Body of pancreas (tissue), 4 donors: Measurements from ENCODE around the gene HMCN1. TPM values are rescaled to one million over a fixed set of nuclear protein-coding genes. Genes with fewer than 3 reads are reported as not detected.

Experiments
- ATAC-seq: fragments of 150-250 bp; one replicate; pipeline ENCODE4 v1.9.1; 2016
- DNase-seq, 4 donors: peaks; one replicate each; pipeline ENCODE4 v3.0.0-alpha.2; 2019
- H3K27ac ChIP-seq, 4 donors: fragments of 200-600 bp; sonication (generic); 1 replicate in 3 of 4; 2 replicates in 1 of 4; pipeline versions ENCODE4 v1.5.1 to v1.6.1; 2016 to 2019; ENCODE audit warnings: mild to moderate bottlenecking in 1 of 4, mixed read lengths in 1 of 4, moderate library complexity in 1 of 4
- H3K27me3 ChIP-seq, 2 donors: fragments of 200-600 bp; sonication (generic); one replicate each; pipeline ENCODE4 v1.6.0; 2016; ENCODE audit warnings: mild to moderate bottlenecking in 1 of 2
- H3K36me3 ChIP-seq, 2 donors: fragments of 200-600 bp; sonication (generic); replicated peaks in 1 of 2; 2 replicates each; pipeline ENCODE4 v1.5.1; 2016; ENCODE audit warnings: low read depth in 2 of 2; ENCODE audit not compliant: insufficient read depth in 1 of 2
- H3K4me1 ChIP-seq: fragments of 200-600 bp; sonication (generic); one replicate; pipeline ENCODE4 v1.6.0; 2016
- H3K4me3 ChIP-seq, 2 donors: fragments of 200-600 bp; sonication (generic); 1 replicate in 1 of 2; 2 replicates in 1 of 2; pipeline ENCODE4 v1.5.1; 2016 to 2019
- H3K9me3 ChIP-seq, 3 donors: fragments of 200-600 bp; sonication (generic); 1 replicate in 2 of 3; 2 replicates in 1 of 3; pipeline ENCODE4 v1.5.1; 2016
- CTCF ChIP-seq, 7 experiments: fragments of 450-650 bp in 4 of 7; fragments of 200-600 bp in 3 of 7; sonication (generic) in 3 of 7; IDR thresholded peaks; one replicate each; pipeline ENCODE4 v1.5.1; 2016 to 2019; ENCODE audit warnings: antibody characterized with exemption in 7 of 7
- POLR2A ChIP-seq, 3 donors: fragments of 450-650 bp; IDR thresholded peaks; one replicate each; pipeline ENCODE4 v1.6.1; 2016; ENCODE audit warnings: antibody characterized with exemption in 3 of 3, mild to moderate bottlenecking in 2 of 3
- WGBS, 2 donors: methylation state at CpG; one replicate each; pipeline ENCODE4 v1.1.5; 2017; 5-methylcytosine and 5-hydroxymethylcytosine counted together
- intact Hi-C: fragments of 100-400 bp; cut with DNase I; formaldehyde crosslinking; loops from one replicate; pipeline ENCODE4 v1.15.1; 2023
- total RNA-seq, 2 donors: library from RNA; depleted of rRNA; stranded (reverse); fragments of >200 nt; gene quantifications; one replicate each; pipeline ENCODE4 v1.1.0, GENCODE V29; 2016

The HMCN1 gene
- total RNA-seq, 2 donors from 2014 or later, result 2.1 to 2.3 TPM

- no peaks in the 10 kb centered on the region for H3K36me3 ChIP-seq
- TF ChIP-seq CTCF (IDR thresholded peaks at IDR 0.05) (no peak), POLR2A (IDR thresholded peaks at IDR 0.05) (no peak)
- DNase-seq, result no peak
- H3K27ac ChIP-seq, result no peak overlapping the region
- no peaks in the 10 kb centered on the region for H3K4me1 ChIP-seq
- intact Hi-C loops, result no loop called here
- no peaks in the 10 kb centered on the region for H3K9me3 ChIP-seq
- H3K27me3 ChIP-seq, result no peaks in the 10 kb centered on the region
- WGBS, 2 donors, result 49 to 52% methylated on average over 2 of the region's 2 CpGs
- no peak for ATAC-seq
- H3K4me3 ChIP-seq, result no peak overlapping the region
Measured at GRCh38 chr1:185961664-185962063, 227.5 kb downstream of the HMCN1 start.

GRCh38 chr1:185964946-185965345 lies 230.8 kb downstream of the HMCN1 start:
- no peaks in the 10 kb centered on the region for H3K4me1 ChIP-seq
- 40 to 44% methylated on average over 3 of the region's 3 CpGs for whole genome bisulfite sequencing, 2 donors
- H3K4me3 ChIP-seq, result no peak overlapping the region
- no peak for TF ChIP-seq POLR2A (IDR thresholded peaks at IDR 0.05)
- TF ChIP-seq CTCF (IDR thresholded peaks at IDR 0.05), result no peak
- intact Hi-C loops, result no loop called here
- no peak for ATAC-seq
- H3K27me3 ChIP-seq, result no peaks in the 10 kb centered on the region
- no peak for DNase-seq
- H3K27ac ChIP-seq, result no peak overlapping the region
- H3K36me3 ChIP-seq, result no peaks in the 10 kb centered on the region
- H3K9me3 ChIP-seq, result no peaks in the 10 kb centered on the region

- Histone ChIP-seq H3K27ac (no peak overlapping the region), H3K4me3 (no peak overlapping the region), H3K9me3 (no peaks in the 10 kb centered on the region), H3K4me1 (no peaks in the 10 kb centered on the region), H3K27me3 (no peaks in the 10 kb centered on the region), H3K36me3 (no peaks in the 10 kb centered on the region)
- WGBS, 2 donors, result 70 to 82% methylated on average over 3 of the region's 3 CpGs
- no peak for ATAC-seq
- intact Hi-C loops, result no loop called here
- TF ChIP-seq CTCF (IDR thresholded peaks at IDR 0.05) (no peak), POLR2A (IDR thresholded peaks at IDR 0.05) (no peak)
- DNase-seq, result no peak
Measured at GRCh38 chr1:185965870-185966269, 231.7 kb downstream of the HMCN1 start.

GRCh38 chr1:185966471-185966870 lies 232.3 kb downstream of the HMCN1 start:
- Histone ChIP-seq H3K4me1 (no peaks in the 10 kb centered on the region), H3K27me3 (no peaks in the 10 kb centered on the region), H3K36me3 (no peaks in the 10 kb centered on the region), H3K4me3 (no peak overlapping the region), H3K9me3 (no peaks in the 10 kb centered on the region), H3K27ac (no peak overlapping the region)
- intact Hi-C loops, result no loop called here
- DNase-seq (no peak), ATAC-seq (no peak)
- WGBS, 2 donors, result 76 to 87% methylated on average over 2 of the region's 2 CpGs
- TF ChIP-seq POLR2A (IDR thresholded peaks at IDR 0.05) (no peak), CTCF (IDR thresholded peaks at IDR 0.05) (no peak)

- Histone ChIP-seq H3K9me3 (no peaks in the 10 kb centered on the region), H3K4me1 (no peaks in the 10 kb centered on the region), H3K27me3 (no peaks in the 10 kb centered on the region), H3K27ac (no peak overlapping the region), H3K4me3 (no peak overlapping the region), H3K36me3 (no peaks in the 10 kb centered on the region)
- DNase-seq (no peak), ATAC-seq (no peak)
- 62 to 65% methylated on average over 4 of the region's 4 CpGs for whole genome bisulfite sequencing, 2 donors
- TF ChIP-seq POLR2A (IDR thresholded peaks at IDR 0.05), result no peak
- TF ChIP-seq CTCF (IDR thresholded peaks at IDR 0.05), result no peak
- intact Hi-C loops, result no loop called here
Measured at GRCh38 chr1:185969028-185969427, 234.8 kb downstream of the HMCN1 start.
